ENCODE data around the gene LGALS9C. TPM values are rescaled to one million over a fixed set of nuclear protein-coding genes. Genes with fewer than 3 reads are reported as not detected.
"Not testable (repeated sequence)": the region's sequence is repeated elsewhere in the genome, so short reads cannot be mapped to it uniquely, and the experiment has no call there.

Gene LGALS9C
- total RNA-seq, 1 experiment from 2014 or later = not detected

DNA sequence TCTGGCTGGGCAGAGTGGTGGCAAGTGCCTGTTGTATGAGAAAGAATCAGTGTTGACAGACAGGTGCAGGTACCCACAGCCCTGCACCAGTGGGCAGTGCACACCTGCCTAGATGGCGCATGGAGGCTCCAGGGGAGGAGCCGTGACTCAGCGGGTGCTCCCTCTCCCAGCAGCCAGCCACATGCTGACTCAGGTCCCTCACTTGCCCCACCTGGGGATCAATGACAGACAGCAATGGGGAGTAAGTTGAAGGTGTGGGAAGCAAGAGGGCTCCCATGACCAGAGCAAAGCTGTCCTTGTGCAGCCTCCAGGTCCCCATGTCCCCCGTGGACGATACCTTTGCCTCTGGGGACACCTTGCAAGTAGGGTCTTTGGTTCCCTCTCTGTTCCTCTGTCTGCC lies 24.6 kb upstream of the LGALS9C start:
- intact Hi-C loops (cut with micrococcal nuclease); H3K27me3 Mint-ChIP-seq (ENCODE audit: insufficient read depth, unreplicated experiment); H3K4me1 Mint-ChIP-seq (ENCODE audit: insufficient read depth, unreplicated experiment); H3K36me3 Mint-ChIP-seq (ENCODE audit: insufficient read depth, unreplicated experiment); BruUV-seq (replicated peaks); H3K27ac Mint-ChIP-seq (ENCODE audit: low read depth, unreplicated experiment); H3K4me3 Mint-ChIP-seq (ENCODE audit: unreplicated experiment); H3K9me3 Mint-ChIP-seq (ENCODE audit: unreplicated experiment); CTCF ChIA-PET; POLR2A ChIA-PET: not testable (repeated sequence)
- peak; percentile 14 for DNase-seq (ENCODE audit: unreplicated experiment)

DNA sequence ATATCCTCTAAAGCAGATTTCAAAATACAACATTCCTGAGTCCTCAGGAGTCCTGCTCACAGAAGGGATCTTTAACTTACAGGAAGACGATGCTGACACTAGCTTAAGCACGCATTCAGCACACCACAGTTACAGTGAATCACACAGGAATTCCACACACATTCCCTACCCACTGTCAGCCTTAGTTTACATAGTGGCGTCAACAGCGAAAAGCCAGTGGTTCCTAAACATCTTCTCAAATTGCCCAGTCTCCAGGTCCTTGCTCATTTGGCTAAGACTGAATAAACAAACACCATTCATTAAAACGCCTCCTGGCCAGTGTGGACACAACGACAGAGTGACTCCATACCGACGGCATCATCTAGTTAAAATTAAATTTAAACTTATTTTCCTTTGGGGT lies 17.6 kb upstream of the LGALS9C start:
- DNase-seq (ENCODE audit: unreplicated experiment) = peak; percentile 3
- intact Hi-C loops (cut with micrococcal nuclease); H3K36me3 Mint-ChIP-seq (ENCODE audit: insufficient read depth, unreplicated experiment); H3K27me3 Mint-ChIP-seq (ENCODE audit: insufficient read depth, unreplicated experiment); POLR2A ChIA-PET; H3K9me3 Mint-ChIP-seq (ENCODE audit: unreplicated experiment); BruUV-seq (replicated peaks); CTCF ChIA-PET; H3K27ac Mint-ChIP-seq (ENCODE audit: low read depth, unreplicated experiment); H3K4me1 Mint-ChIP-seq (ENCODE audit: insufficient read depth, unreplicated experiment); H3K4me3 Mint-ChIP-seq (ENCODE audit: unreplicated experiment): not testable (repeated sequence)

DNA sequence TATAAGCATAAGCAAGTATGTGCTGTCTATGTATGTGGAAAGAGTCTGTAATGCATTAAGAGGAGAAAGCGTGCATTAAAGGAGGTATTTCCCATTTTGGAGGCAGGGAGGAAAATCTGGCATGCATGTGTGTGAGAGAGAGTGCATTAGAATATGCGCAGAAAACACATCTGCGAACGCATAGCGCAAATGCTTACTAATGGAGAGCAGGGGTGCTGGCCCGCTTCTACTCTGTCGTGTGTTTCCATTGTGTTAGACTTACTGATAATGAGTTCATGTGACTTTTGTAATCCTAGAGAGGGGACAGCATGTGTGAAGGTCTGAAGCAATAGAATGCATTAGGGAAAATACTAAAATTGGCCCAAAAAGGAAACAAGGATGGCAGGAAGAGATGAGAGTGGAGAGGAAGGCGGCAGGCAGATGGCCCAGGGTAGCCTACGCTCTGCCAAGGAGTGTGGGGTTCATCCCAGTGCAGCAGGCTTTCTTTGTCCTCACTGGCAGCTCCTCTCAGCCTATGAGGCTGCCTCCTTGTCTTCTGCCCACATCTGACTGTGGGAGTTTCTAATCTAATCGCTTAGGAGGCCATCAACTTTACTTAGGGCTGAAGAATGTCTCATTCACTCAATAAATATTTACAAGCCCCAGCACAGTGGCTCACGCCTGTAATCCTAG lies 12.6 kb upstream of the LGALS9C start:
- H3K4me1 Mint-ChIP-seq (ENCODE audit: insufficient read depth, unreplicated experiment); CTCF ChIA-PET; DNase-seq (ENCODE audit: unreplicated experiment); H3K27ac Mint-ChIP-seq (ENCODE audit: low read depth, unreplicated experiment); H3K27me3 Mint-ChIP-seq (ENCODE audit: insufficient read depth, unreplicated experiment); POLR2A ChIA-PET; H3K4me3 Mint-ChIP-seq (ENCODE audit: unreplicated experiment); BruUV-seq (replicated peaks); intact Hi-C loops (cut with micrococcal nuclease); H3K9me3 Mint-ChIP-seq (ENCODE audit: unreplicated experiment); H3K36me3 Mint-ChIP-seq (ENCODE audit: insufficient read depth, unreplicated experiment): not testable (repeated sequence)

DNA sequence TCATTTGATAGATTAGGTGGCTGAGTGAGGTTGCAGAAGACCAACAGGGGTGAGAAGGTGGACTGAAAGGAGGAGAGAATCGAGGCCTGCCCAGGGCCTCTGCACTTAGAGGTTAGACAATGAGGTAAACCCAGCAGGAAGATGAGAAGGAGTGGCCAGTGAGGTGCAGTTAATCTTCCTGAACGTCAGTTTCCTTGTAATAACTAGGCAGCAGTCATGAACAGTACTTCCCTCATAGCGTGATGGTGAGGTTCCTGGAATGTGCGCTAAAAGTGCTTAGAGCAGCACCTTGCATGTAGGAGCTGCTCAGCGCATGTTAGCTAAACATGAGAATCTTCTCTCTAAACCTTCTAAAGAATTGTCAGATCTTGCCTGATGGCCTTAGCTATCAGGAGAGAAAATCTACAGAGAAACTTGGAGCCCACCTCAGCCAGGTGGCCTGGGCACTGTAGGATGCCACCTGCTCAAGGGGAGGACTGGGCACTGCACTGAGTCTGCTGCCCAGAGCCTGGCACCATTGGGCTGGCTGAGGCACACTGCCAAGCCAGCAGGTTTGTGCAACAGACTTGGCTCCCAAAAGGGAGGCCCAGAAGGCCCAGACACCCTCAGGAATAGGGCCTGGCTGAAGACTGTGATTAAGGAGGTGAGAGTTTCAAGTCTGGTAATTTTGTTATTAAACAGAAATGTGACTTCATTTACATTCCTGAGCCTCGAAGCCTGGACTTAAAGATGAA lies 10.2 kb upstream of the LGALS9C start:
- H3K4me1 Mint-ChIP-seq (ENCODE audit: insufficient read depth, unreplicated experiment); intact Hi-C loops (cut with micrococcal nuclease); H3K4me3 Mint-ChIP-seq (ENCODE audit: unreplicated experiment); H3K36me3 Mint-ChIP-seq (ENCODE audit: insufficient read depth, unreplicated experiment); POLR2A ChIA-PET; H3K27ac Mint-ChIP-seq (ENCODE audit: low read depth, unreplicated experiment); H3K27me3 Mint-ChIP-seq (ENCODE audit: insufficient read depth, unreplicated experiment); H3K9me3 Mint-ChIP-seq (ENCODE audit: unreplicated experiment); BruUV-seq (replicated peaks); DNase-seq (ENCODE audit: unreplicated experiment); CTCF ChIA-PET: not testable (repeated sequence)

DNA sequence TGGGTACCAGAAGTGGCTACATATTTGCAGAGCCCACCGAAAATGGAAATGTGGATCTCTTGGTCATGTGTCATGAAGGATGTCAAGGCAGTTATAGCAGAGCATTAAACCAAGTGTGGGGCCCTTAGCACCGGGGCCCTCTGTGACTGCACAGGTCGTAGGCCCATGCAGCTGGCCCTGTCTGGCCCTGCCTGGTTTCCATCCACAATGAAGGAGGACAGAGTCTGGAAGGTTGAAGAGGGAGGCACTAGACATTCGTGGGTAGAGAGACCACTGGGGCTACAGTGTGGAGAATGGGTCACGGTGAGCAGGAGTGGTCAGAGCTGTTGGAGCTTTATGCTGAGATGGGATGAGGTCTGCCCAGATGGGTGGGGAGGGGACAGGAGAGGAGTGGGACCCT lies 9.6 kb upstream of the LGALS9C start:
- H3K4me1 Mint-ChIP-seq (ENCODE audit: insufficient read depth, unreplicated experiment); H3K4me3 Mint-ChIP-seq (ENCODE audit: unreplicated experiment); H3K36me3 Mint-ChIP-seq (ENCODE audit: insufficient read depth, unreplicated experiment); H3K27ac Mint-ChIP-seq (ENCODE audit: low read depth, unreplicated experiment); POLR2A ChIA-PET; DNase-seq (ENCODE audit: unreplicated experiment); intact Hi-C loops (cut with micrococcal nuclease); H3K27me3 Mint-ChIP-seq (ENCODE audit: insufficient read depth, unreplicated experiment); BruUV-seq (replicated peaks); H3K9me3 Mint-ChIP-seq (ENCODE audit: unreplicated experiment); CTCF ChIA-PET: not testable (repeated sequence)

DNA sequence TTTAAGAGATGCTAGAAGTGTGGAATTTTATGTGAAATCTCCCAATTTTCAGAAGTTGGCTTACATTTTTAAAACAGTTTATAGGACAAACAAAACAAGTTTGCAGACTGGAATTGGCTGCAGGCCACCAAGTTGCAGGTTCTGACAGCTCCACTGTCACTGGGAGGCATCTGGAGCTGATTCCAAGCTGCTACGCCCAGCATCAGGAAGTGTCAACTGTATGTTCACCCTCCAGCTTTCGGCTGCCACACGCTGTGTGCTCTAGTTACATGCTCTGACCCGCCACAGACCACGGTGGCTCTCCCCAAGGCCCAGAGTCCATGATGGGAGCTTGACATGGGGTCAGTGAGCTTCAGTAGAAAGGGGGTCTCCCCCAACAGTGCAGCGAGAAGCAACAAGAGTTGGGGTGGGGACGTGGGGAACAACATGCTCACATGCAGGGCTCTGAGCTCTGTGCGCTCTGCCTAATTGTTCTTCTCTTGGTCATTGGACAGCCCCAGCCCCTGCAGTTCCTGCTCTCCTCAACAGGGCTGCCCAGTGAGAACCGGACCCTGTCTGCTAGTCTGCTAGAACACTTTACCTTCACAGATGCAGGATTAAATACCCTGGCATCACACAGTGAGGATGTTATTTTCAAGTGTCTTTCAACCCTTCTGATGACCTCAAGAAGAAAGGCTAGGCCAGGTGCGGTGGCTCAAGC lies 8.0 kb upstream of the LGALS9C start:
- H3K27ac Mint-ChIP-seq (ENCODE audit: low read depth, unreplicated experiment); DNase-seq (ENCODE audit: unreplicated experiment); H3K4me1 Mint-ChIP-seq (ENCODE audit: insufficient read depth, unreplicated experiment); BruUV-seq (replicated peaks); intact Hi-C loops (cut with micrococcal nuclease); H3K4me3 Mint-ChIP-seq (ENCODE audit: unreplicated experiment); CTCF ChIA-PET; H3K27me3 Mint-ChIP-seq (ENCODE audit: insufficient read depth, unreplicated experiment); H3K9me3 Mint-ChIP-seq (ENCODE audit: unreplicated experiment); H3K36me3 Mint-ChIP-seq (ENCODE audit: insufficient read depth, unreplicated experiment); POLR2A ChIA-PET: not testable (repeated sequence)

DNA sequence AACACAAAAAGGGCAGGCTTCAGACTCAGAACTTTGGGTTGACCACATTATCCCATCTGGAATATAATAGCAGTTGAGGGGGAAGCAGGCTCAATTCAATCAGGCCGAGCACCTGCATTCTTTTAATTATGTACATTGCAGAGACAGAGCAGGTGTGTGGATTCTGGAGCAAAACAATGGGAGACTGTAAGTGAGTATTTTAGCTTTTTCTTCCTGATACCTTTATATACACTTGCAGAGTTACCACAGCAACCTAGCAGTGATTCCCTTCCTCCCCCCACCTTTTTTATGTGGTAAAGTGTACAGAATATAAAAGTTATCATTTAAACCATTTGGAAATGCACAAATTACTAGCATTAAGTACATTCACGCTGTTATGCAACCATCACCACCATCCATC lies 6.8 kb upstream of the LGALS9C start:
- H3K27ac Mint-ChIP-seq (ENCODE audit: low read depth, unreplicated experiment); H3K9me3 Mint-ChIP-seq (ENCODE audit: unreplicated experiment); H3K36me3 Mint-ChIP-seq (ENCODE audit: insufficient read depth, unreplicated experiment); H3K27me3 Mint-ChIP-seq (ENCODE audit: insufficient read depth, unreplicated experiment); H3K4me3 Mint-ChIP-seq (ENCODE audit: unreplicated experiment); DNase-seq (ENCODE audit: unreplicated experiment); intact Hi-C loops (cut with micrococcal nuclease); H3K4me1 Mint-ChIP-seq (ENCODE audit: insufficient read depth, unreplicated experiment); CTCF ChIA-PET; BruUV-seq (replicated peaks); POLR2A ChIA-PET: not testable (repeated sequence)

DNA sequence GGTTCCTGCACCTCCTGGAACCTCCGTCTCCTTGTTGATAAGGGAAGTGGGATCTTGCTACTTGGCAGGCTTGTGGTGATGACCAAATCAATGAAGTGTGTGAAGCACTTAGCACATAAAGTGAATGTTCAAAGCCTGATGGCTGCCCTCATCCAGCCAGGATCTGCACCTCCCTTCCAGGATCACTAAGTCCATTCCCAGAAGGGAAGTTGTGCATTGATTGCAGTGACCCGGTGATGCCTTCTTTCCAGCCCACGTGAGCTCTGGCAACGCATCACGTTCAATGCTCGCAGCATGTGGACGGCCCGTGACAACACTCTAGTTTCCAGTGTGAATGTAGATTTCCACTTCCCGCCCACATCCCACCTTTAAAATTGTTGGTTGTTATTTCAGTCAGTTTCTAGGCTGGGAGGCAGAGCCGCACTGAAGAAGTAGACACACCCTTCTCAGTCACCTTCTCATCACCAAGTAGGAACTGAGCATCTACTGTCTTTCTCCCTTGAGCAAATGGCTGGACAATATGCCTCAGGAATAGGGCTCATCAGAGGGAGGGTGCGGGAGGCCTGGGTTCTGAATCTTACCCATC lies 6.2 kb upstream of the LGALS9C start:
- H3K9me3 Mint-ChIP-seq (ENCODE audit: unreplicated experiment); H3K4me1 Mint-ChIP-seq (ENCODE audit: insufficient read depth, unreplicated experiment); intact Hi-C loops (cut with micrococcal nuclease); BruUV-seq (replicated peaks); H3K27me3 Mint-ChIP-seq (ENCODE audit: insufficient read depth, unreplicated experiment); H3K27ac Mint-ChIP-seq (ENCODE audit: low read depth, unreplicated experiment); CTCF ChIA-PET; POLR2A ChIA-PET; H3K4me3 Mint-ChIP-seq (ENCODE audit: unreplicated experiment); DNase-seq (ENCODE audit: unreplicated experiment); H3K36me3 Mint-ChIP-seq (ENCODE audit: insufficient read depth, unreplicated experiment): not testable (repeated sequence)

DNA sequence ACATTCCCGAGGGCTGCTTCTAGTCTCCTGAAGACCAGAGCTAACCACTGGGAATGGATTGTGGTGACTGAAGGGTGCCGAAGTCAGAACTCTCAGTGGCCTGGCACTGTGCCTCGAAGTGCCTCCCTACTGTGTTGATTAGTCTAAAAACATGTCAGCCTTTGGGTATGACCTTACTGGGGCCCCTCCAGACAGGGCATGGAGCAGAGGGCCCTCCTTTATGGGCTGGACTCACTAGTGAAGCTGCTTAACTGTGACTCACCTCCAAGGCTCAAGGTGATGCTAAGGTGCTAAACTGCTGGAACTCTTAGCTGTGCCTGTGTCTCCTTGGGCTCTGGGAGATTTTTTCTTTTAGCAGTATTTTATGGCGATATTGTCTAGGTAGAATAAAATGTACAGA lies 2.6 kb upstream of the LGALS9C start:
- CTCF ChIA-PET; BruUV-seq (replicated peaks); H3K4me3 Mint-ChIP-seq (ENCODE audit: unreplicated experiment): not testable (repeated sequence)

More for the DNA sequence above, 2.6 kb upstream of the LGALS9C start:
- POLR2A ChIA-PET; H3K9me3 Mint-ChIP-seq (ENCODE audit: unreplicated experiment); H3K36me3 Mint-ChIP-seq (ENCODE audit: insufficient read depth, unreplicated experiment); H3K4me1 Mint-ChIP-seq (ENCODE audit: insufficient read depth, unreplicated experiment); DNase-seq (ENCODE audit: unreplicated experiment); H3K27ac Mint-ChIP-seq (ENCODE audit: low read depth, unreplicated experiment); H3K27me3 Mint-ChIP-seq (ENCODE audit: insufficient read depth, unreplicated experiment); intact Hi-C loops (cut with micrococcal nuclease): not testable (repeated sequence)
